A673 (cell line): ENCODE data around the gene MBIP.

Experiments
- CTCF ChIP-seq: fragments of 300-800, 200-600 bp; sonication (generic); conservative IDR thresholded peaks from 2 replicates; pipeline ENCODE4 v1.5.1; 2017; ENCODE audit warnings: low read depth, mild to moderate bottlenecking, antibody characterized with exemption, low read length, moderate library complexity, mixed read lengths
- EZH2 ChIP-seq: fragments of 200-600 bp; sonication (generic); IDR thresholded peaks from 2 replicates; pipeline ENCODE4 v1.6.1; 2017; ENCODE audit warnings: borderline replicate concordance, low read depth, mild to moderate bottlenecking, mixed read lengths, antibody characterized with exemption, low read length; ENCODE audit not compliant: poor library complexity, severe bottlenecking

GRCh38 chr14:36275741-36276140 lies 44.7 kb downstream of the MBIP start:
- TF ChIP-seq CTCF (no peak), EZH2 (no peak)
